ENCODE measurements around the gene SLC16A4.
A peak's percentile ranks its signal among the peaks of the same experiment; 100 is the strongest.

SLC16A4 gene

GRCh38 chr1:110350360-110350759, 40.5 kb downstream of the SLC16A4 start:
- no peak for DNase-seq

- no peak for DNase-seq
Measured at GRCh38 chr1:110348771-110349170, 42.1 kb downstream of the SLC16A4 start.

GRCh38 chr1:110348050-110348449, 42.8 kb downstream of the SLC16A4 start:
- DNase-seq, result no peak

- DNase-seq, result no peak
Measured at GRCh38 chr1:110347182-110347893, 43.5 kb downstream of the SLC16A4 start.

GRCh38 chr1:110346690-110347089, 44.1 kb downstream of the SLC16A4 start:
- DNase-seq, result no peak

- DNase-seq, result no peak
Measured at GRCh38 chr1:110345480-110345879, 45.3 kb downstream of the SLC16A4 start.

GRCh38 chr1:110344152-110344551, 46.7 kb downstream of the SLC16A4 start:
- no peak for DNase-seq

GRCh38 chr1:110343249-110343648, 47.6 kb downstream of the SLC16A4 start:
- DNase-seq, result no peak

GRCh38 chr1:110341872-110342331, 48.9 kb downstream of the SLC16A4 start:
- no peak for DNase-seq

GRCh38 chr1:110341146-110341871, 49.5 kb downstream of the SLC16A4 start:
- DNase-seq, result peak; percentile 5

GRCh38 chr1:110340207-110340468, 50.7 kb downstream of the SLC16A4 start:
- DNase-seq, result no peak

- DNase-seq, result peak; percentile 76
Measured at GRCh38 chr1:110339407-110340206, 51.2 kb downstream of the SLC16A4 start.

- DNase-seq, result peak; percentile 97
Measured at GRCh38 chr1:110338886-110339406, 51.9 kb downstream of the SLC16A4 start, which contains the start of gene RBM15. TSS of gene RBM15 (plus strand) at chr1:110339377. CDS start at chr1:110339406, 29 bp downstream.

- DNase-seq, result peak; percentile 96
Measured at GRCh38 chr1:110338309-110338885, 52.4 kb downstream of the SLC16A4 start.

GRCh38 chr1:110337704-110338308, 53.0 kb downstream of the SLC16A4 start:
- DNase-seq, result peak; percentile 60

GRCh38 chr1:110336300-110337039, 54.4 kb downstream of the SLC16A4 start:
- no peak for DNase-seq

GRCh38 chr1:110335265-110335664, 55.6 kb downstream of the SLC16A4 start:
- no peak for DNase-seq

GRCh38 chr1:110328700-110329099, 62.1 kb downstream of the SLC16A4 start:
- DNase-seq, result no peak

- no peak for DNase-seq
Measured at GRCh38 chr1:110328274-110328673, 62.6 kb downstream of the SLC16A4 start.

GRCh38 chr1:110326826-110327225, 64.0 kb downstream of the SLC16A4 start:
- no peak for DNase-seq

GRCh38 chr1:110324667-110325066, 66.2 kb downstream of the SLC16A4 start:
- DNase-seq, result no peak

- no peak for DNase-seq
Measured at GRCh38 chr1:110321846-110322245, 69.0 kb downstream of the SLC16A4 start.

All from activated CD4-positive, alpha-beta T cell treated with anti-CD3 and anti-CD28 coated beads for 48 hours (primary cell).